SKM-1 treated with dmso at 0.1 percent for 144 hours (cell line): Measurements from ENCODE around the gene MICAL2.
"Not testable (repeated sequence)": the region's sequence is repeated elsewhere in the genome, so short reads cannot be mapped to it uniquely, and the experiment has no call there.

Experiments used
- DNase-seq: peaks from one replicate; lab custom pipeline; 2025; ENCODE audit not compliant: unreplicated experiment; lab: John Stamatoyannopoulos, UW

MICAL2 gene

DNA sequence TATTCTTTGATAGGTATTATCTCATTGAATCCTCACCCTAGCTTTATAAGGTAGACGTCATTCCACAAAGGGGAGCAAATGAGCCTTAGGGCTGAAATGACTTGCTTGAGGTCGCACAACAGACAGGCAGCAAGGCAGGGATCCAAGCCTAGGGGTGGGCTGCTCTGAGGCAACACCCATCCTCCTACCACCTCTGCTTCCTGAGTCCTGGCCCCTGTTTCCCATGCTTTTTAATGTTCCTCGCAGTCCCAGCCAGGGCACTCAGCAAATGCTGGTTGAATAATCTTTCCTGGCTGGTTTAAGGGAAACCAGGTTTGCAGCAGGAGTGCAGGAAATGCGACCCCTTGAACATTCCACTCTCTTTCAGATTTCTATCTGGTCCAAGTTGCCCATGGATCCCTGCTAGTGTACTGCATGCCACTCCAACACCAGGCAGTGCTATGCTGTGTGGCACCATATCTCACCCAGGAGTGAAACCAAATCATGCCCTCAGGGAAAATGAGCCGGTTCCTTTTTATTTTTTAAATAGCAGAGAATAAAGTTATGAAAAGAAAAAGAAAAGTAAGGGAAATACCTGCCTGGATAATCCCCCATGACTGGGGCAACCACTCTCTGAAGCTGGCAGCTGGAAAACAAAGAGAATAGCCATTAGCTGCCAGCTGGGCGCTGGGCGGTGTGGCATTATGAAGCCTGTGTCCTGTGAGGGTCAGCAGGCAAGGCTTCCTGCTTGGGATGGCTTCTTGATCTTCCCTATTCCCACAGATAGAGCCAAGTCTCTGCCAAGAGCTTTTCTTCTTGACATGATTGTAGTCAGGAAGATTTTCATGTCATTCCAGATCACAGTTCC is 21.8 kb downstream of the MICAL2 start:
- no peak for DNase-seq

DNA sequence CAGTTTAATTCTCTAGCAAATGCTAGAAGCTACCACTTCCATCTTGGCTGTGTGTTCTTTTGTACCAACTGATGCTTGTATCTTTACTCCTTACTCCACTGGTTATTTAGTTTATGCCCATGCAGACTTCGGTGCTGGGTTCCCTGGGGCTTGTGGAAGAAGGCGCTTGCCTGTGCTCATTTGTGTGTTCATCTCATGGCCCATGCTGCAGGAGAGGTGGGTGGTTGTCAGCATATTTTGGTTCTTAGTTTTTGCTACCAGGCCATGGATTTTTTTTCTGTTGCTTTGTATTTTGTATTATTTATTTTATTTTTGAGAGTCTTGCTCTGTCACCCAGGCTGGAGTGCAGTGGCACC is 22.4 kb downstream of the MICAL2 start:
- DNase-seq = no peak

DNA sequence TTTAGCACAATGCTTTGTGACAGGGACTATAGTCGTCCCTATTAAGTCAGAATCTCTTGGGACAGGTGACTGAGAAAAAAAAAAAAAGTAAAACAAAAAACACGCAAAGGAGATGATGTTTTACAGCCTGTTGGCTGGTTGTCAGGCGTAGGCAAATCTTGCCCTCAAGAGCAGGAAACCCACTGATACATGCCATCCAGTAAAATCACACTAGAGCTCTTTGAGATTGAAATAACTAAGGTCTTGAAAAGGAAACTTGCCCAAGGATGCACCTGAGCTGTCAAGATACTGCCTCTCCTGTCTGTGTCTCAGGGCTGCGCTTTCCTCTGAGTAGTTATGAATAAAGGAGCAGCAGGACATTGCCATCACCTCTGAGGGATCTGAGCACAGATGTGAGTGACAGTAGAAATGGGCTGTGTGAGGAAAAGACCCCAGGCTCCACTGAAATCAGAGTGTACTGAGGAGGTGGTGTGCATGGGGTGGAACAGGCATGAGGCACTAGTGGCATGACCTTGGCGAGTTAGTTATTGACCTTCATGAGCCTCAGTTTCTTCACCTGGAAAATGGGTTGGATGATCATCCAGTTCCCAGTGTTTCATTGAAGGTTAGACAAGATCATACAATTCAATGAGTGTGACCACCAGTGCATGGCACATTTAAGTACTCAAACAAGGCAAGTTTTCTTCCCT is 23.3 kb downstream of the MICAL2 start:
- DNase-seq = no peak

GRCh38 chr11:12134236-12134585 is 23.8 kb downstream of the MICAL2 start:
- DNase-seq = peak; percentile 41

DNA sequence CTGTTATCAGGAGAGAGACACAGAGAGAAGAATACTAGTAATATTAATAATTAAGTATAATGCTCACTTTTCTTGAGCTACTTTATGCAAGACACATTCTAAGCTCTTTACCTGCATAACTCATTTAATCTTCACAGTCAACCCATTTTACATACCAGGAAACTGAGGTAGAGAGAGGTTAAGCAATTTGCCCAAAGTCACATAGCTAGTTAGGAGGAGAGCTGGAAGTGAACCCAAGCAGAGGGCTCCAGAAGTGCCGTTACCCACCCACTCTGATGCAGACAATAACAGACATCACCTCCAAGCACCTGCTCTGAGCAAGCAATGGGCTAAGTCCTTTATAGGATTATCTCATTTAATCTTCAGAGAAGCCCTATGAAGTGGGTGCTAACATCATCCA is 24.8 kb downstream of the MICAL2 start:
- DNase-seq = no peak

- DNase-seq = no peak
These were observed 26.8 kb downstream of the MICAL2 start for GRCh38 chr11:12137005-12137690.

GRCh38 chr11:12137938-12138731 is 27.7 kb downstream of the MICAL2 start:
- DNase-seq = no peak

DNA sequence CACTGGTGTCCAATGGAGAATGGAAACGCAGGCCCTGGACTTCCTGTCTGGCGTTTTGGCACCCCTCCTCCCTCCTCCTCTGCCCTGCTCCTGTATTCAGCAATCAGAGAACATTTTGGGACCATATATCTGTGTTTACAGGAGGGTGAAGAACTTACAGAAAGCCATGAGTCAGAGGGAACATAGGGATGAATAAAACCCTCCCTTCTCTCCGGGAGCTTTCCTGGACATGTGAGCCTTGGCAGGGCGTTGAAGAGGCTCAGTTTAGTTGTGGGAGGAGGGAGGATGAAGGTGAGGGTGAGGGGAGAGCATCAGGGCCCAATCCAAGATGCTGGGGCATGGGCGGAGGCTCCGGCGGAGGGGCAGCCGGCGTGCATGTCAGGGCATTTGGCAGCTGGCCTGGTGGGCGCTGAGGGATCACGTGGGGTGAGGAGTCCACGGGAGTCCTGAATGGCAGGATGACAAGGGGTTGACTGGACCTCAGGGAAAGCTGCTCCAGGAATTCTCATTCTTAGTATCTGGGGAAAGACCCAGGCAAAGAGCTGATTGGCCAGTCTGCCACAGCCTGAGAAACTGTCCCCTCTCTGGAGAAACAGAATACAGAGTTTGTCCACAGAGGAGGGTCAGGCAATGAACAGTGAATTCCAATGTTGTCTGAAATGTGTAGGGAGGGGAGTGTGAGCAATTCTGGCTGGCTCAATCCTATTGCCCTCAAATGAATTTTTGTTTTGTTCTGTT is 28.9 kb downstream of the MICAL2 start:
- DNase-seq = no peak

DNA sequence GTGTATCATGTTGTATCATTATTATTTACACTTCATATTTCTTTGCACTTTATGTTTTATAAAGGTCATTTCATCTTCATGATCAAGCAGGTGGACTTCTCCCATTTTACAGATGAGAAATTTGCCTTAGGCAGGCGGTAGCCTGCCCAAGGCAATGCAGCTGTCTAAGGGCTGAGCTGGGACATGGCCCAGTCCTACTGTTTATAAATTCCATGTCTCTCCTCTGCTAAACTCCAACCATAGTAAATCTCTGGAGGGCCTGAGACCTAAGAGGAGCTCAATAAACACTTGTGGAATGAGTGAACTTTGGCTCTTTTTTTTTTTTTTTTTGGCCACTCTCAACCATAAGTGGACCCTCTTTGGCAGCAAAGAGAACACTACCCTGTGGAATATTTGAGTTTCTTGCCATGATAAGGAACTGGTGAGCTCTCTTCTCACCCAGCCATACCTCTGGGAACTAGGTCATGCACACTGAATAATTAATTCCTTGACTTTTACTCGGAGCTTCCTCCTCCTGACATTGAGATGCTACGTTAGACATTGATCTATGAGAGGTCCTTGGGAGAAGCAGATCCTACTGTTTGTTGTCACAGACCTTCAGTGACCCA is 29.9 kb downstream of the MICAL2 start:
- DNase-seq = no peak

DNA sequence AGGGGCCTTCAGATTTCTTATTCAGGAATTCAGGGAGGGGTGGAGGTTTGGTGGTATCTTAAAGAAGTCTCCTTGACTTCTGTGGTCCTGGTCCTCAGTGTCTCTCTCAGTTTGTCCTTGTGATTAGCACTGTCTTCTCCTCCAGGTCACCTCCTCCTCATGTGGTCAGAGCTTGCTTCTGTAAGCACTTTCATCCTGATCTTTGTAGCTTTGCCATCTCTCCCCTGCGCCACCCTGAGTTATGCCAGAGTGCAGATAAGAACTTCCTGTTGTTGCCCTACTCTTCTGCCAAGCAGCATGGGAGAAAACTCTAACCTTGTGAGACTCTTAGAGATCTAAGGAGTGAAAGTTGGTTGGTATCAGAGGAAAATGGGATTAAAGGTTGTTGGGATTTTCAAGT is 30.9 kb downstream of the MICAL2 start:
- DNase-seq = no peak

GRCh38 chr11:12142176-12142575 is 31.8 kb downstream of the MICAL2 start:
- no peak for DNase-seq

GRCh38 chr11:12142909-12143308 is 32.5 kb downstream of the MICAL2 start:
- DNase-seq = no peak

DNA sequence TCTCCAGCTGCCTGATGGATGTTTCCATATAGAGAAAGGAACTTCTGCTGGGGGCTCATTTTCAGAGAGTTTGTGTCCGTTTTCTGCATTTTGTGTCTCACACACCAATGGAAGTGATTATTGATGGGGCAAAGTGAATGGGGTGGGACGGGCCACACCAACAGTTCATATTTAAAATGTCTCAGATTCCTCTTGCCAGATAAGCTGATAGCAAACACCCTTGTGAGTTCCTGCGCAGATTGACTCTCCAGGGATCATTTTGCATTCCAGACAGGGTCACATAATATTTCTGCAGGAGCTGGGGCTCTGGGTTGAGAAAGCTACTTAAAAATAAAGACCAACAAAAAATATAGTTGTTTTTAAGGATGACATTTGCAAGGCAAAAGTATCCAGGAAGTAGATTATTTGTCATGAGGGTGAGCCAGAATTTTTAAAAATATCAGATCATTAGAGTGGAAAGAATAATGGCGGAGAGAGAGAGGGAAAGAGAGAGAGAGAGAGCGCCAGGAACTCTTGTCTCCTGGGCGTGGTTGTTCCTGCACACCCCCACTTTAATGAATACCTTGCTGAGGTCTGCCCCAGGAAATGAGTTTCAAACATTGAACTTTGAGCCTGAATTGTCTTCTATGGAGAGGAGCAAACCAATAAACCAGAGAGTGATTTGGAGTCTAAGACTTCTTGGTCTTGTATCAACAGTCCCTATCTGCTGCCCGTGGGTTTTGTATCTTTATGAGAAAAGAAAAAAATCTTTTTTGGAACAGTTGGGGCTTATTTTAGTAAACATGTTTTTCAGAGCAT is 33.3 kb downstream of the MICAL2 start:
- no peak for DNase-seq

DNA sequence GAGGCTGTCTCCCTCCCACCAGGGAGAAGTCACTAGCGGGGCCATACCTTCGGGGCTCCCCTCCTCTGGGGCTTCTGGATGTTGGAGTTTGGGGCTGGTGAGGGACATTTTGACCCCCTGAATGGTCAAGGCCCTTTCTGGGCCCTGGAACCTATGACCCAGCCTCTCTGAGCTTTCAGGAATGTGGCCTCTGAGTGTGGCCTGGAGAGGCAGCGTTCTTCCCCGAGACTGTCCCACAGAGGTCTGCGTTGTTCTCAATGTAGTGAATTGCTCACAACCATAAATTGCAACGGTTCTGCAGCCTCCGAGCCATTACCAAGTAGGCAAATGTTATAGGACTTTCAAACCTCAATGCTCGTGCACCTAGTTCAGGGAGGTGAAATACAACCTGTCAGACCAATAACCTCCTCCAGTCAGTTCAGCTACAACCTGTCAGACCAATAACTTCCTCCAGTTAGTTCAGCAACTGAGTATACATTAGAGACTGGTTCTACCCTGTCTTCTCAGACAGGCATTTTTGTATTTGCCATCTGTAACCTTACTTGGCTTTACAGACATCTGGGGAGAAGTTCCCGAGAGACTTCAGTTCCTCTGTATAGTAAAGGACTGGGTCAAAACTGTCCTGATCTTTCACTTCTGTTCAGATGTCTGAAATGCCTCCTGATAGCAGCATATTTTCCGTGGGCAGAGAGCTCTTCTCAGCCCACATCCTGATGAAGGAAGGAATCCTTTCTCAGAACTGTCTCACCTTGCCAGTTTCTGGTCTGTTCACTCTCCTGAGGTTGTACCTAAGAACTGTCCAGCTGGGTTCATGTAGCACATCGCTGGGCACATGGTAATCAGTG is 34.2 kb downstream of the MICAL2 start:
- DNase-seq = no peak

DNA sequence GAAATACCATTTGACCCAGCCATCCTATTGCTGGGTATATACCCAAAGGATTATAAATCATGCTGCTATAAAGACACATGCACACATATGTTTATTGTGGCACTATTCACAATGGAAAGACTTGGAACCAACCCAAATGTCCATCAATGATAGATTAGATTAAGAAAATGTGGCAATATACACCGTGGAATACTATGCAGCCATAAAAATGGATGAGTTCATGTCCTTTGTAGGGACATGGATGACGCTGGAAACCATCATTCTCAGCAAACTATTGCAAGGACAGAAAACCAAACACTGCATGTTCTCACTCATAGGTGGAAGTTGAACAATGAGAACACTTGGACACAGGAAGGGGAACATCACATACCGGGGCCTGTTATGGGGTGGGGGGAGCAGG is 36.3 kb downstream of the MICAL2 start:
- DNase-seq = not testable (repeated sequence)

- DNase-seq = no peak
These were observed 37.4 kb downstream of the MICAL2 start for GRCh38 chr11:12147827-12148226.

- DNase-seq = no peak
These were observed 38.1 kb downstream of the MICAL2 start for GRCh38 chr11:12148466-12148865.

DNA sequence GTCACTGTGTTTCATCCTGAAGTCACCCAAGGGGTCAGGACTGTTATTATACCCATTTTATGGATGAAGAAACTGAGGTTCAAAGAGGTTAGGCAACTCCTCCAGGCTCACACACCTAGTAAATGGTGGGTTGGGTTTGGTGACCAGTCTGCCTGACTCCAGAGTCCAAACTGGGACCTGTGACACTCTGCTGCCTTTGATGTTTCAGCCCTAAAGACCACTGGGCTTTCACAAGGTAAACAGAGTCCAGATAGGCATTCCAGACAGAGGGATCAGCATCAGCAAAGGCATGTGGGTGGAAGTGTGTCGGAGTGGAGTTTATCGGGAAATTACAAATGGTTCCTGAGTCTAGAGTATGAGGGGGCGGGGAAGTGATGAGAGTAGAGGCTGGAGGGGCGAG is 38.5 kb downstream of the MICAL2 start:
- DNase-seq = no peak
